HL-60/S4 treated with phorbol 12-myristate 13-acetate at 8.2 ng/mL for 4 days and 3 days (cell line): ENCODE results near the gene PIGZ.
"Not testable (repeated sequence)": the region's sequence is repeated elsewhere in the genome, so short reads cannot be mapped to it uniquely, and the experiment has no call there.

Source experiments
- in situ Hi-C: fragments of 300-500 bp; cut with MboI; formaldehyde crosslinking; loops from 2 replicates; pipeline ENCODE4 v1.15.0; 2022; ENCODE audit warnings: low sequenced_read_pairs

Gene PIGZ

GRCh38 chr3:196962108-196962929 lies 6.3 kb downstream of the PIGZ start:
- in situ Hi-C loops = no loop called here

- in situ Hi-C loops = no loop called here
Measured at GRCh38 chr3:196954832-196955231, 13.8 kb downstream of the PIGZ start.

GRCh38 chr3:196951371-196951770 lies 17.3 kb downstream of the PIGZ start:
- in situ Hi-C loops = no loop called here

GRCh38 chr3:196949750-196950149 lies 18.9 kb downstream of the PIGZ start:
- in situ Hi-C loops = no loop called here

GRCh38 chr3:196949285-196949619 lies 19.4 kb downstream of the PIGZ start:
- in situ Hi-C loops = no loop called here

- in situ Hi-C loops = no loop called here
Measured at GRCh38 chr3:196948442-196949284, 20.0 kb downstream of the PIGZ start.

- in situ Hi-C loops = no loop called here
Measured at GRCh38 chr3:196947860-196948441, 20.7 kb downstream of the PIGZ start.

GRCh38 chr3:196947136-196947859 lies 21.3 kb downstream of the PIGZ start:
- in situ Hi-C loops = no loop called here

- in situ Hi-C loops = not testable (repeated sequence)
Measured at GRCh38 chr3:196944037-196944790, 24.4 kb downstream of the PIGZ start.

- in situ Hi-C loops = no loop called here
Measured at GRCh38 chr3:196942915-196943277, 25.7 kb downstream of the PIGZ start.

GRCh38 chr3:196942226-196942914 lies 26.3 kb downstream of the PIGZ start, which contains the start of gene NCBP2:
Gene NCBP2 (minus strand): TSS chr3:196942528. CDS start chr3:196942503, 25 bp downstream.
- in situ Hi-C loops = no loop called here

- in situ Hi-C loops = no loop called here
Measured at GRCh38 chr3:196941729-196942225, 26.9 kb downstream of the PIGZ start.

- in situ Hi-C loops = no loop called here
Measured at GRCh38 chr3:196938576-196938975, 30.1 kb downstream of the PIGZ start.

GRCh38 chr3:196938124-196938523 lies 30.5 kb downstream of the PIGZ start:
- in situ Hi-C loops = no loop called here

GRCh38 chr3:196936288-196936687 lies 32.3 kb downstream of the PIGZ start:
- in situ Hi-C loops = no loop called here

- in situ Hi-C loops = no loop called here
Measured at GRCh38 chr3:196932600-196932999, 36.0 kb downstream of the PIGZ start.

GRCh38 chr3:196931828-196932587 lies 36.6 kb downstream of the PIGZ start:
- in situ Hi-C loops = no loop called here

- in situ Hi-C loops = no loop called here
Measured at GRCh38 chr3:196931157-196931556, 37.5 kb downstream of the PIGZ start.
